ENCODE results near the gene RAD51B. TPM values are rescaled to one million over a fixed set of nuclear protein-coding genes. Genes with fewer than 3 reads are reported as not detected.

Gene RAD51B
- total and polyA plus RNA-seq, 2 of the 13 experiments (the other 11 are each of a cell fraction or from before 2014, with no cell fraction given), result 7.0 to 9.5 TPM

DNA sequence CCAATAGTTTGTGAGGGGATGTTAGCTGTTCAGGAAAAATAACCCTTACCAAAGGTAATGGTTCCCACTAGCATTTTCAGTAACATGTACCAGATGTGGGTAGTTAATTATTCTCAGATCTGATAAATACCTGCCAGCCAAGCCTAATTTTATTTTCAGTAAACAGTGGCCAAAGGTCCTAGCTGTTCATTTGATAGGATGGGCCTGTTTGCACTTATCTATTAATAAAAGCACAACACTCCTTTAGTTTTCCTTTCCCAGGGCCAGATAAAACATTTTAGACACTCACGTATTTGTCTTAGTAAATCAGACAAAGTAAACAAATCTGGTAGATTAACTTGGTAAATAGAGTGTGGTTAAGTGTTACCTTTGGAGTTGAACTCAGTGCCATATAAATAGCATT, 345.1 kb downstream of the RAD51B start (continued):
- TF ChIP-seq GPBP1L1 (CRISPR knock-in tag; IDR thresholded peaks at IDR 0.05) (no peak), GATA4 (IDR thresholded peaks at IDR 0.05; ENCODE audit: borderline replicate concordance, low read depth) (no peak; the same call in 1 of the 2 replicates), ZMYM3 (CRISPR knock-in tag; IDR thresholded peaks at IDR 0.05) (no peak), SALL1 (CRISPR knock-in tag; IDR thresholded peaks at IDR 0.05) (no peak), FOXO1 (CRISPR knock-in tag; IDR thresholded peaks at IDR 0.05) (no peak), ZNF83 (CRISPR knock-in tag; IDR thresholded peaks at IDR 0.05; ENCODE audit: borderline replicate concordance) (no peak), ZHX1 (CRISPR knock-in tag; IDR thresholded peaks at IDR 0.05; ENCODE audit: low read depth) (no peak), CHD2 (IDR thresholded peaks at IDR 0.05; ENCODE audit: low read depth, low read length) (no peak), ZNF256 (CRISPR knock-in tag; conservative IDR thresholded peaks at IDR 0.05) (no peak), ZNF543 (CRISPR knock-in tag; IDR thresholded peaks at IDR 0.05) (no peak), ZSCAN21 (CRISPR knock-in tag; IDR thresholded peaks at IDR 0.05; ENCODE audit: borderline replicate concordance) (no peak), ATF1 (CRISPR knock-in tag; IDR thresholded peaks at IDR 0.05) (no peak), ZBTB10 (CRISPR knock-in tag; IDR thresholded peaks at IDR 0.05; ENCODE audit: borderline replicate concordance) (no peak), MTA1 (CRISPR knock-in tag; IDR thresholded peaks at IDR 0.05; ENCODE audit: borderline replicate concordance) (no peak), HNF1B (CRISPR knock-in tag; IDR thresholded peaks at IDR 0.05) (no peak)
- TF ChIP-seq, protein P1, sequence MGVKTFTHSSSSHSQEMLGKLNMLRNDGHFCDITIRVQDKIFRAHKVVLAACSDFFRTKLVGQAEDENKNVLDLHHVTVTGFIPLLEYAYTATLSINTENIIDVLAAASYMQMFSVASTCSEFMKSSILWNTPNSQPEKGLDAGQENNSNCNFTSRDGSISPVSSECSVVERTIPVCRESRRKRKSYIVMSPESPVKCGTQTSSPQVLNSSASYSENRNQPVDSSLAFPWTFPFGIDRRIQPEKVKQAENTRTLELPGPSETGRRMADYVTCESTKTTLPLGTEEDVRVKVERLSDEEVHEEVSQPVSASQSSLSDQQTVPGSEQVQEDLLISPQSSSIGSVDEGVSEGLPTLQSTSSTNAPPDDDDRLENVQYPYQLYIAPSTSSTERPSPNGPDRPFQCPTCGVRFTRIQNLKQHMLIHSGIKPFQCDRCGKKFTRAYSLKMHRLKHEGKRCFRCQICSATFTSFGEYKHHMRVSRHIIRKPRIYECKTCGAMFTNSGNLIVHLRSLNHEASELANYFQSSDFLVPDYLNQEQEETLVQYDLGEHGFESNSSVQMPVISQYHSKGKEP (CRISPR knock-in tag; IDR thresholded peaks at IDR 0.05), result no peak
- TF ChIP-seq, protein P2, sequence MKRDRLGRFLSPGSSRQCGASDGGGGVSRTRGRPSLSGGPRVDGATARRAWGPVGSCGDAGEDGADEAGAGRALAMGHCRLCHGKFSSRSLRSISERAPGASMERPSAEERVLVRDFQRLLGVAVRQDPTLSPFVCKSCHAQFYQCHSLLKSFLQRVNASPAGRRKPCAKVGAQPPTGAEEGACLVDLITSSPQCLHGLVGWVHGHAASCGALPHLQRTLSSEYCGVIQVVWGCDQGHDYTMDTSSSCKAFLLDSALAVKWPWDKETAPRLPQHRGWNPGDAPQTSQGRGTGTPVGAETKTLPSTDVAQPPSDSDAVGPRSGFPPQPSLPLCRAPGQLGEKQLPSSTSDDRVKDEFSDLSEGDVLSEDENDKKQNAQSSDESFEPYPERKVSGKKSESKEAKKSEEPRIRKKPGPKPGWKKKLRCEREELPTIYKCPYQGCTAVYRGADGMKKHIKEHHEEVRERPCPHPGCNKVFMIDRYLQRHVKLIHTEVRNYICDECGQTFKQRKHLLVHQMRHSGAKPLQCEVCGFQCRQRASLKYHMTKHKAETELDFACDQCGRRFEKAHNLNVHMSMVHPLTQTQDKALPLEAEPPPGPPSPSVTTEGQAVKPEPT (CRISPR knock-in tag; IDR thresholded peaks at IDR 0.05; ENCODE audit: low read depth), result no peak

Data from HepG2 (cell line).